Measurements from ENCODE around the gene ZIC2. TPM values are rescaled to one million over a fixed set of nuclear protein-coding genes. Genes with fewer than 3 reads are reported as not detected.

Gene ZIC2
- total RNA-seq (ENCODE audit: low replicate concordance) = 52.4 and 87.3 TPM in 2 replicates

DNA sequence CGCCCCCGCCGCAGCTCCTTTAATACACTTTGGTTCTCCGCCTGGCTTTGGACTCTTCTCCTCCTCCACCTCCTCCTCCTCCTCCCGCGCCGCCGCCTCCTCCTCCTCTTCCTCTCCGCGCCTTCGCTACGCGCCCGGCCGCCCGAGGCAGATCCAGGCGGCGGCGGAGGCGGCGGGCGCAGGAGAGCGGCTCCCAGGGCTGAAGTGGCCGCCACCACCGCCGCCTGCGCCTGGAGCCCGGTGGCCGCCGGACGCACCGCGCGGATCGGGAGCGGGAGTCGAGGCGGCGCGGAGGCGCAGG is at the start of gene ZIC2:
TSS of gene ZIC2 (plus strand) at position 50 of the 301 bp plus-strand sequence. CDS start 281 bp downstream, outside the sequence.
- Histone ChIP-seq H3F3A (ENCODE audit: low read depth) (peaks cover 87% of the 10 kb centered on the region), H3K27me3 (peaks cover 22% of the 10 kb centered on the region), H3K79me2 (ENCODE audit: low read depth) (peaks cover 95% of the 10 kb centered on the region), H2AFZ (replicated peaks) (no peak within 1 kb of the TSS), H3K9ac (peak within 1 kb of the TSS; percentile 75), H3K36me3 (peaks cover 31% of the 10 kb centered on the region), H3K27ac (peak within 1 kb of the TSS; percentile 99), H3K4me3 (peak within 1 kb of the TSS; percentile 76), H3K4me1 (peaks cover 22% of the 10 kb centered on the region), H3K4me2 (peak within 1 kb of the TSS; percentile 97), H4K20me1 (ENCODE audit: low read depth) (peaks cover 82% of the 10 kb centered on the region), H3K9me3 (ENCODE audit: low read depth) (no peaks in the 10 kb centered on the region)
- Mint-ChIP-seq H3K9me3 (peaks cover 20% of the 10 kb centered on the region), H3K27ac (peak within 1 kb of the TSS; percentile 100), H3K27me3 (ENCODE audit: insufficient read depth, low read depth) (peaks cover 34% of the 10 kb centered on the region), H3K4me1 (peaks cover 23% of the 10 kb centered on the region), H3K4me3 (peak within 1 kb of the TSS; percentile 100), H3K36me3 (peaks cover 38% of the 10 kb centered on the region)
- TF ChIP-seq, protein P1, sequence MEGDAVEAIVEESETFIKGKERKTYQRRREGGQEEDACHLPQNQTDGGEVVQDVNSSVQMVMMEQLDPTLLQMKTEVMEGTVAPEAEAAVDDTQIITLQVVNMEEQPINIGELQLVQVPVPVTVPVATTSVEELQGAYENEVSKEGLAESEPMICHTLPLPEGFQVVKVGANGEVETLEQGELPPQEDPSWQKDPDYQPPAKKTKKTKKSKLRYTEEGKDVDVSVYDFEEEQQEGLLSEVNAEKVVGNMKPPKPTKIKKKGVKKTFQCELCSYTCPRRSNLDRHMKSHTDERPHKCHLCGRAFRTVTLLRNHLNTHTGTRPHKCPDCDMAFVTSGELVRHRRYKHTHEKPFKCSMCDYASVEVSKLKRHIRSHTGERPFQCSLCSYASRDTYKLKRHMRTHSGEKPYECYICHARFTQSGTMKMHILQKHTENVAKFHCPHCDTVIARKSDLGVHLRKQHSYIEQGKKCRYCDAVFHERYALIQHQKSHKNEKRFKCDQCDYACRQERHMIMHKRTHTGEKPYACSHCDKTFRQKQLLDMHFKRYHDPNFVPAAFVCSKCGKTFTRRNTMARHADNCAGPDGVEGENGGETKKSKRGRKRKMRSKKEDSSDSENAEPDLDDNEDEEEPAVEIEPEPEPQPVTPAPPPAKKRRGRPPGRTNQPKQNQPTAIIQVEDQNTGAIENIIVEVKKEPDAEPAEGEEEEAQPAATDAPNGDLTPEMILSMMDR (IDR thresholded peaks at IDR 0.05) = no peak
- TF ChIP-seq EZH2 (IDR thresholded peaks at IDR 0.05) = no peak
- no peak for TF ChIP-seq EZH2phosphoT487 (IDR thresholded peaks at IDR 0.05)
- DNase-seq (ENCODE audit: low spot score) = no peak

DNA sequence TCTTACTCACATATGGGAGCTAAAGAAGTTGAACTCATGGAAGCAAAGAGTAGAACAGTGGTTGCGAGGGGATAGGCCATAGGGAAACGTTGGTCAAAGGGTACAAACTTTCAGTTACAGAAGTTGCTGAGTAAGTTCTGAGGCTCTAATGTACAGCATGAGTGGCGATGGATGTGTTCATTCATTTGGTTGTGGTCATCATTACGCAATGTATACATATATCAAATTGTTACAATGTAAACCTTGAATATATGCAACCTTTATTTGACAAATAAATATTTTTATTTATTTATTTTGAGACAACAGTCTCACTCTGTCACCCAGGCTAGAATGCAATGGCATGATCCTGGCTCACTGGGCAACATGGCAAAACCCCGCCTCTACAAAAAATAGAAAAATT is 48.7 kb upstream of the ZIC2 start:
- Histone ChIP-seq H3K4me3 (no peak overlapping the region), H2AFZ (replicated peaks) (no peak overlapping the region), H3K36me3 (no peaks in the 10 kb centered on the region), H3K9me3 (ENCODE audit: low read depth) (no peaks in the 10 kb centered on the region), H3K4me1 (peaks cover 8% of the 10 kb centered on the region), H3K4me2 (no peak overlapping the region), H3K27ac (no peak overlapping the region), H3K27me3 (no peaks in the 10 kb centered on the region), H4K20me1 (ENCODE audit: low read depth) (no peaks in the 10 kb centered on the region), H3F3A (ENCODE audit: low read depth) (peaks cover 12% of the 10 kb centered on the region), H3K9ac (no peak overlapping the region), H3K79me2 (ENCODE audit: low read depth) (no peaks in the 10 kb centered on the region)
- Mint-ChIP-seq H3K4me1 (peaks cover 17% of the 10 kb centered on the region), H3K9me3 (no peaks in the 10 kb centered on the region), H3K4me3 (no peak overlapping the region), H3K27ac (peak overlapping the region; percentile 18), H3K27me3 (ENCODE audit: insufficient read depth, low read depth) (peaks cover 13% of the 10 kb centered on the region), H3K36me3 (peaks cover 29% of the 10 kb centered on the region)
- no peak for DNase-seq (ENCODE audit: low spot score)
- no peak for TF ChIP-seq EZH2phosphoT487 (IDR thresholded peaks at IDR 0.05)
- TF ChIP-seq, protein P1 (IDR thresholded peaks at IDR 0.05) = no peak
- TF ChIP-seq EZH2 (IDR thresholded peaks at IDR 0.05) = no peak

DNA sequence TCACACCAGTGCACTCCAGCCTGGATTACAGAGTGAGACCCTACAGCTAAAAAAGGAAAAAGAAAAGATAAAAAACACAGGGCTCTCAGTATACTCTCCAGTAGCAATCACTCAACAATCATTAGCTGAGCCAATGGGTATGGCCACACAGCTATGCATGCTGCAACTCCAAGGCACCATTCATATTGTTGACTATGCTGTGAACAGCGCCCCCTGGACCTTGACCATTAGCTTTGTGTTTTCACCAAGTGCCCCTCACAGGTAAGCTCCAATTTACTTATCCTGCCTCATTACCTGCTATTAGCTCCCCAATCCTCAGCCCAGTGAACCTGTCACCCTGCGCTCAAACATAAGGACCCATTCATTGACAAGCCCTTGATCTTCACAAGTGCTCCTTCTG is 45.8 kb upstream of the ZIC2 start:
- H3K9me3 ChIP-seq (ENCODE audit: low read depth) = no peaks in the 10 kb centered on the region
- H3K9me3 Mint-ChIP-seq = no peaks in the 10 kb centered on the region
- no peaks in the 10 kb centered on the region for H3K36me3 ChIP-seq
- TF ChIP-seq, protein P1 (IDR thresholded peaks at IDR 0.05) = peak; percentile 21
- TF ChIP-seq EZH2phosphoT487 (IDR thresholded peaks at IDR 0.05) = no peak
- DNase-seq (ENCODE audit: low spot score) = no peak
- no peaks in the 10 kb centered on the region for H3K27me3 ChIP-seq
- H3F3A ChIP-seq (ENCODE audit: low read depth) = peaks cover 4% of the 10 kb centered on the region
- H3K4me1 ChIP-seq = peaks cover 5% of the 10 kb centered on the region
- no peak overlapping the region for H3K9ac ChIP-seq
- peaks cover 29% of the 10 kb centered on the region for H3K36me3 Mint-ChIP-seq
- H3K4me1 Mint-ChIP-seq = peaks cover 22% of the 10 kb centered on the region
- H3K4me2 ChIP-seq = no peak overlapping the region
- no peak overlapping the region for H3K27ac Mint-ChIP-seq
- H4K20me1 ChIP-seq (ENCODE audit: low read depth) = no peaks in the 10 kb centered on the region
- no peak overlapping the region for H2AFZ ChIP-seq (replicated peaks)
- H3K4me3 Mint-ChIP-seq = no peak overlapping the region
- peaks cover 8% of the 10 kb centered on the region for H3K27me3 Mint-ChIP-seq (ENCODE audit: insufficient read depth, low read depth)
- no peak overlapping the region for H3K4me3 ChIP-seq
- H3K79me2 ChIP-seq (ENCODE audit: low read depth) = no peaks in the 10 kb centered on the region
- no peak overlapping the region for H3K27ac ChIP-seq

All from neural progenitor cell (in vitro differentiated cells).